GM21367 (cell line): ENCODE measurements around the gene CIDEB.
"Not testable (repeated sequence)": the region's sequence is repeated elsewhere in the genome, so short reads cannot be mapped to it uniquely, and the experiment has no call there.

ENCODE experiments used
- ATAC-seq: cut with Tn5 transposase; IDR thresholded peaks from one replicate; pipeline ENCODE4 v1.9.1; 2021; ENCODE audit not compliant: unreplicated experiment

Gene CIDEB

GRCh38 chr14:24307575-24308341 lies at the start of gene CIDEB:
CIDEB (minus strand) TSS chr14:24307977; CDS start chr14:24307858, 119 bp downstream.
- ATAC-seq: no peak

- ATAC-seq: no peak
Observed at GRCh38 chr14:24356208-24356607, 48.4 kb upstream of the CIDEB start.

GRCh38 chr14:24355009-24355408 lies 47.2 kb upstream of the CIDEB start:
- ATAC-seq: no peak

- ATAC-seq: not testable (repeated sequence)
Observed at GRCh38 chr14:24354482-24354825, 46.7 kb upstream of the CIDEB start.

GRCh38 chr14:24353559-24354481 lies 46.0 kb upstream of the CIDEB start:
- no peak for ATAC-seq

GRCh38 chr14:24351517-24351916 lies 43.7 kb upstream of the CIDEB start:
- no peak for ATAC-seq

GRCh38 chr14:24349742-24350141 lies 42.0 kb upstream of the CIDEB start:
- no peak for ATAC-seq

- ATAC-seq: no peak
Observed at GRCh38 chr14:24348186-24348585, 40.4 kb upstream of the CIDEB start.

GRCh38 chr14:24347134-24347533 lies 39.4 kb upstream of the CIDEB start:
- no peak for ATAC-seq

- ATAC-seq: no peak
Observed at GRCh38 chr14:24343795-24344660, 36.3 kb upstream of the CIDEB start.

- no peak for ATAC-seq
Observed at GRCh38 chr14:24342889-24343288, 35.1 kb upstream of the CIDEB start.

- ATAC-seq: no peak
Observed at GRCh38 chr14:24340606-24341005, 32.8 kb upstream of the CIDEB start.

GRCh38 chr14:24339284-24340151 lies 31.7 kb upstream of the CIDEB start, which contains the start of gene RIPK3:
RIPK3 (minus strand) TSS chr14:24339991; CDS start chr14:24339826, 165 bp downstream.
- ATAC-seq: peak; percentile 86

- no peak for ATAC-seq
Observed at GRCh38 chr14:24338843-24339242, 31.1 kb upstream of the CIDEB start.

- ATAC-seq: no peak
Observed at GRCh38 chr14:24337824-24338175, 30.0 kb upstream of the CIDEB start.

GRCh38 chr14:24337144-24337823 lies 29.5 kb upstream of the CIDEB start:
- no peak for ATAC-seq

- ATAC-seq: no peak
Observed at GRCh38 chr14:24335461-24336171, 27.8 kb upstream of the CIDEB start.

- ATAC-seq: no peak
Observed at GRCh38 chr14:24334431-24335291, 26.9 kb upstream of the CIDEB start, which contains the start of gene ADCY4. ADCY4 (minus strand) TSS chr14:24335071; CDS start chr14:24334652, 419 bp downstream.
